ENCODE results near the gene HPCAL4. TPM values are rescaled to one million over a fixed set of nuclear protein-coding genes. Genes with fewer than 3 reads are reported as not detected.

HPCAL4 gene
- total RNA-seq, 1 donor from 2014 or later, result 3.1 TPM

- intact Hi-C loops (cut with micrococcal nuclease), result no loop called here
Measured at GRCh38 chr1:39707506-39707905, 16.3 kb upstream of the HPCAL4 start.

GRCh38 chr1:39704757-39705156, 13.5 kb upstream of the HPCAL4 start:
- intact Hi-C loops (cut with micrococcal nuclease), result no loop called here

GRCh38 chr1:39701049-39701439, 9.8 kb upstream of the HPCAL4 start:
- intact Hi-C loops (cut with micrococcal nuclease), result no loop called here

GRCh38 chr1:39700348-39700747, 9.1 kb upstream of the HPCAL4 start:
- intact Hi-C loops (cut with micrococcal nuclease), result no loop called here

GRCh38 chr1:39699419-39699818, 8.2 kb upstream of the HPCAL4 start:
- intact Hi-C loops (cut with micrococcal nuclease), result no loop called here

GRCh38 chr1:39698568-39698967, 7.3 kb upstream of the HPCAL4 start:
- intact Hi-C loops (cut with micrococcal nuclease), result no loop called here

- intact Hi-C loops (cut with micrococcal nuclease), result no loop called here
Measured at GRCh38 chr1:39696448-39696847, 5.2 kb upstream of the HPCAL4 start.

GRCh38 chr1:39695016-39695415, 3.8 kb upstream of the HPCAL4 start:
- intact Hi-C loops (cut with micrococcal nuclease), result no loop called here

- intact Hi-C loops (cut with micrococcal nuclease), result no loop called here
Measured at GRCh38 chr1:39694026-39694425, 2.8 kb upstream of the HPCAL4 start.

GRCh38 chr1:39692152-39693074, 1.2 kb upstream of the HPCAL4 start:
- intact Hi-C loops (cut with micrococcal nuclease), result no loop called here

GRCh38 chr1:39690794-39691382, 345 bp downstream of the HPCAL4 start:
- intact Hi-C loops (cut with micrococcal nuclease), result loop anchor here (1.0 kb wide), 4 partner anchors 19 to 47 kb away; partner anchors contain the start of genes NT5C1A and PPIE

GRCh38 chr1:39690225-39690624, 1.0 kb downstream of the HPCAL4 start:
- intact Hi-C loops (cut with micrococcal nuclease), result no loop called here

- intact Hi-C loops (cut with micrococcal nuclease), result no loop called here
Measured at GRCh38 chr1:39689635-39690034, 1.6 kb downstream of the HPCAL4 start.

- intact Hi-C loops (cut with micrococcal nuclease), result no loop called here
Measured at GRCh38 chr1:39689214-39689613, 2.0 kb downstream of the HPCAL4 start.

GRCh38 chr1:39688706-39689105, 2.5 kb downstream of the HPCAL4 start:
- intact Hi-C loops (cut with micrococcal nuclease), result no loop called here

- intact Hi-C loops (cut with micrococcal nuclease), result no loop called here
Measured at GRCh38 chr1:39687243-39687642, 4.0 kb downstream of the HPCAL4 start.

- intact Hi-C loops (cut with micrococcal nuclease), result no loop called here
Measured at GRCh38 chr1:39685071-39685470, 6.2 kb downstream of the HPCAL4 start.

GRCh38 chr1:39684313-39684664, 6.9 kb downstream of the HPCAL4 start:
- intact Hi-C loops (cut with micrococcal nuclease), result no loop called here

GRCh38 chr1:39683591-39684312, 7.5 kb downstream of the HPCAL4 start:
- intact Hi-C loops (cut with micrococcal nuclease), result no loop called here

- intact Hi-C loops (cut with micrococcal nuclease), result no loop called here
Measured at GRCh38 chr1:39681999-39682398, 9.2 kb downstream of the HPCAL4 start.

GRCh38 chr1:39681294-39681693, 9.9 kb downstream of the HPCAL4 start:
- intact Hi-C loops (cut with micrococcal nuclease), result no loop called here

GRCh38 chr1:39680751-39681150, 10.5 kb downstream of the HPCAL4 start:
- intact Hi-C loops (cut with micrococcal nuclease), result no loop called here

All from T-helper 1 cell treated with Interleukin-12 subunit alpha and Interleukin-12 subunit beta and Interleukin-4 antibody, amounts not matched to agents 30 ng/mL and 1 ng/mL, for 36 hours (primary cell).